ENCODE results near the gene CD52. TPM values are rescaled to one million over a fixed set of nuclear protein-coding genes. Genes with fewer than 3 reads are reported as not detected.

CD52 gene
- total RNA-seq, 1 donor from 2014 or later: not detected

DNA sequence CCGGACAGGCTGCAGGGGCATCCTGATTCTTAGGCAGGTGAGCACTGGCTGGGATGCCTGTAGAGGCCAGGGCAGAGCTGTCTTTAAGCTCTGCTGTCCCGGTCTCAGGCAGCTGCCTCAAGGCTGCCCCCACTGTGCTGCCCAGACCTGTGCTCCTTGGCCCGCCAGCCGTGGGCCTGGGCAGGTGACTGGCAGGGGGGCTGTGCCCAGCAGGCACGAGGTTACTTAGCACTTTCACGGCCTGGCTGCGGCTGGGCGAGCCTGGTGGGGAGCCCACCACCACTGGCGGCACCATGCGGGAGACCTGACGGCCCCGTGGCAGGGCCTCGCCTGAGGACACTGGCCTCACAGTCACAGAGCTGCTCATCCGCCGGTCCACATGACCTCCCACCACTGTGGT lies 28.0 kb downstream of the CD52 start:
- H3K4me1 ChIP-seq (ENCODE audit: control insufficient read depth in 3 of 3, insufficient read depth in 3 of 3, low read length in 3 of 3): no peaks in the 10 kb centered on the region
- no peaks in the 10 kb centered on the region for H3K9me3 ChIP-seq (ENCODE audit: control insufficient read depth in 3 of 3, low read length in 3 of 3)
- peaks cover 0 to 4% (median 3%) of the 10 kb centered on the region in 3 donors for H3K27me3 ChIP-seq (ENCODE audit: control insufficient read depth in 3 of 3, insufficient read depth in 3 of 3, low read length in 3 of 3)

DNA sequence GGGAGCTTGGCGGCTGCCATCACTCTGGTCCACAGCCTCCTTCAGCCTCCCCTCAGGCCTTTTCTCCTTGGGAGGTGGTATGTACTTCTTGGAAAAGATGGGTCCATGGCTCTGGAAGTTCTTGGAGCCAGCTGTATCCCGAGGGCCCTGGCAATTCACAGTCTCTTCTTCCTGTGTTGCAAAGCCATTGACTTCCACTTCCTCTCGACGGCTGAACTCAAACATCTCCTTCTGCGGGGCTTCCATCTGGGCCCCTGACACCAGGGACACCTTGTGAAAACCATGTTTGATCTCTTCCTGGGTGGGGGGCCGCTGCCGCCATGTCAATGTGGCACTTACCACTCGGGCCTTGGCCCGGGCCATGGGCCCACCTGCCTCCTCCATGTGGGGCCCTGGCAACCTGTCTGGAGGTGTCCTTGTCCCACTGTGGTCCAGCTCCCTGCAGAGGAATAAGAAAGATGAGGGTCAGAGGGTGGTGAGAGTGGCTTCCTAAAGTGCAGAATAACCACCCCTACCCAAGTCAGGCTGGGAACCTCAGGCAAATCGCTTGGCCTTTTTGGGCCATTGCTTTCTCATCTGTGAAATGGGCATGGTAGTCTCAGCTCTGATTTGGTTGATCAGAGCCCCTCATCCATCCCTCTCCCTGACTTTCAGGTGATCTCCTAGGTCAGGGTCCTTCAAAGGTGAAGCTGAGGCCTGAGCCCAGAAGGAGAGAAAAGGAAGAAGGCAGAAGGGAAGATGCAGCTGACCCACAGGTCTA lies 28.7 kb downstream of the CD52 start:
- H3K4me3 ChIP-seq (ENCODE audit: low read length in 3 of 3): no peak overlapping the region
- H3K4me1 ChIP-seq (ENCODE audit: control insufficient read depth in 3 of 3, insufficient read depth in 3 of 3, low read length in 3 of 3): no peaks in the 10 kb centered on the region
- H3K9ac ChIP-seq (ENCODE audit: low read depth in 1 of 3, low read length in 3 of 3): no peak overlapping the region
- no peaks in the 10 kb centered on the region for H3K36me3 ChIP-seq (ENCODE audit: control insufficient read depth in 3 of 3, insufficient read depth in 3 of 3, low read length in 3 of 3)
- no peaks in the 10 kb centered on the region for H3K9me3 ChIP-seq (ENCODE audit: control insufficient read depth in 3 of 3, low read length in 3 of 3)
- no peak overlapping the region for H3K27ac ChIP-seq (ENCODE audit: low read depth, low read length)
- H3K27me3 ChIP-seq (ENCODE audit: control insufficient read depth in 3 of 3, insufficient read depth in 3 of 3, low read length in 3 of 3): peaks cover 0 to 4% (median 3%) of the 10 kb centered on the region in 3 donors

More for the DNA sequence above, 28.0 kb downstream of the CD52 start:
- no peak overlapping the region for H3K9ac ChIP-seq (ENCODE audit: low read depth in 1 of 3, low read length in 3 of 3)
- H3K36me3 ChIP-seq (ENCODE audit: control insufficient read depth in 3 of 3, insufficient read depth in 3 of 3, low read length in 3 of 3): no peaks in the 10 kb centered on the region
- no peak overlapping the region for H3K4me3 ChIP-seq (ENCODE audit: low read length in 3 of 3)
- H3K27ac ChIP-seq (ENCODE audit: low read depth, low read length): no peak overlapping the region

DNA sequence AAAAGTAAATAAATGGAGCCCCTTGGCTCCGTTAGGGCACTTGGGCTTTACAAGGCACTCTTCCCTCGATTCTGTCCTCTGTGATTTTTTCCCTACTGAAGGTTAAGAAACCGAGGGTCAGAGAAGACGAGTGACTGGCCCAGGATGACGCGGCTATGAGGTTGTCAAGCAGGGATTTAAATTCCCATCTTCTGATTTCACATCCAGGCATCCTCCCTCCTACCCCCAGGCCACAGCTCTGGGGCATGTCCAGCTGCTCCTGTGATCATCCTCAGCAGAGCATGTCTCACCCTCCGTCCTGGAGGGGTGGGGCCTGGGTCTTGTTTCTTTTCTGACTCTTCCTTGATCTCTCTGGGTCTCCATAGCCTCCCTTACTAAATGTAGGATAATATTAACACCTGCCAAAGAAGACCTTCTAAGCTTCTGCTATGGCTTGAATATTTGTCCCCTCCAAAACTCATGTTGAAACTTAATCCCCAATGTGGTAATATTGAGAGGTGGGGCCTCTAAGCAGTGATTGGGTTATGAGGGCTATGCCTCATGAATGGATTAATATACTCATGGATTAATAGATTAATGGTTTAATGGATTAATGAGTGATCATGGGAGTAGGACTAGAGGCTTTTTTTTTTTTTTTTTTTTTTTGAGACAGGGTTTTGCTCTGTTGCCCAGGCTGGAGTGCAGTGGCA lies 31.6 kb downstream of the CD52 start:
- Histone ChIP-seq H3K4me3 (ENCODE audit: low read length in 3 of 3) (no peak overlapping the region), H3K4me1 (ENCODE audit: control insufficient read depth in 3 of 3, insufficient read depth in 3 of 3, low read length in 3 of 3) (no peaks in the 10 kb centered on the region), H3K27me3 (ENCODE audit: control insufficient read depth in 3 of 3, insufficient read depth in 3 of 3, low read length in 3 of 3) (peaks cover 0 to 4% (median 0%) of the 10 kb centered on the region in 3 donors), H3K9ac (ENCODE audit: low read depth in 1 of 3, low read length in 3 of 3) (no peak overlapping the region), H3K27ac (ENCODE audit: low read depth, low read length) (no peak overlapping the region), H3K9me3 (ENCODE audit: control insufficient read depth in 3 of 3, low read length in 3 of 3) (no peaks in the 10 kb centered on the region), H3K36me3 (ENCODE audit: control insufficient read depth in 3 of 3, insufficient read depth in 3 of 3, low read length in 3 of 3) (no peaks in the 10 kb centered on the region)

DNA sequence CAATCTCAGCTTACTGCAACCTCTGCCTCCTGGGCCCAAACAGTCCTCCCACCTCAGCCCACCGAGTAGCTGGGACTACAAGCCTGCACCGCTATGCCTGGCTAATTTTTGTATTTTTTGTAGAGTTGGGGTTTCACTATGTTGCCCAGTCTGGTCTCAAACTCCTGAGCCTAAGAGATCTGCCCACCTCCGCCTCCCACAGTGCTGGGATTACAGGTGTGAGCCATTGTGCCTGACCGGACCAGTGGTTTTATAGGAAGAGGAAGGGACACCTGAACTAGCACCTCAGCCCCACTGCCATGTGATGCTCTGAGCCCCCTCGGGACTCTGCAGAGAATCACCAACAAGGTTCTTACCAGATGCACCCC lies 32.1 kb downstream of the CD52 start:
- Histone ChIP-seq H3K9ac (ENCODE audit: low read depth in 1 of 3, low read length in 3 of 3) (no peak overlapping the region), H3K27me3 (ENCODE audit: control insufficient read depth in 3 of 3, insufficient read depth in 3 of 3, low read length in 3 of 3) (peaks cover 0 to 9% (median 0%) of the 10 kb centered on the region in 3 donors), H3K27ac (ENCODE audit: low read depth, low read length) (no peak overlapping the region), H3K36me3 (ENCODE audit: control insufficient read depth in 3 of 3, insufficient read depth in 3 of 3, low read length in 3 of 3) (no peaks in the 10 kb centered on the region), H3K4me1 (ENCODE audit: control insufficient read depth in 3 of 3, insufficient read depth in 3 of 3, low read length in 3 of 3) (no peaks in the 10 kb centered on the region), H3K4me3 (ENCODE audit: low read length in 3 of 3) (no peak overlapping the region), H3K9me3 (ENCODE audit: control insufficient read depth in 3 of 3, low read length in 3 of 3) (no peaks in the 10 kb centered on the region)

DNA sequence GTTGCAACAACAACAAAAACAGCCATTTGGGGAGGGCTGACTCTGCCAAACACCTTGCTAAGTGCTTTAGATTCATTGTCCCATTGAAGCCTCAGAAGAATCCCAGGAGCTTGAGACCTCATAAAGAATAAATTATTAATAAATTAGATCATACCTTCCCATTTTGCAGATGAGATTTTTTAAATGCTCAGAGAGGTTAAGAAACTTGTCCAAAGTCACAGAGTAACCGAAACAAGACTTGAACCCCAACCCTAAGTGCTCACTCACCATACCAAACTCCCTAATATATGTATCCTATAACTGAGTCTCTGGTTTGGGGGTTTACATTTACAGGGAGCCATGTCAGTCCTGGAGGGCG lies 32.6 kb downstream of the CD52 start:
- H3K4me1 ChIP-seq (ENCODE audit: control insufficient read depth in 3 of 3, insufficient read depth in 3 of 3, low read length in 3 of 3): no peaks in the 10 kb centered on the region
- H3K36me3 ChIP-seq (ENCODE audit: control insufficient read depth in 3 of 3, insufficient read depth in 3 of 3, low read length in 3 of 3): no peaks in the 10 kb centered on the region
- peaks cover 0 to 14% (median 0%) of the 10 kb centered on the region in 3 donors for H3K27me3 ChIP-seq (ENCODE audit: control insufficient read depth in 3 of 3, insufficient read depth in 3 of 3, low read length in 3 of 3)
- H3K27ac ChIP-seq (ENCODE audit: low read depth, low read length): no peak overlapping the region
- H3K9ac ChIP-seq (ENCODE audit: low read depth in 1 of 3, low read length in 3 of 3): no peak overlapping the region
- no peaks in the 10 kb centered on the region for H3K9me3 ChIP-seq (ENCODE audit: control insufficient read depth in 3 of 3, low read length in 3 of 3)
- no peak overlapping the region for H3K4me3 ChIP-seq (ENCODE audit: low read length in 3 of 3)

DNA sequence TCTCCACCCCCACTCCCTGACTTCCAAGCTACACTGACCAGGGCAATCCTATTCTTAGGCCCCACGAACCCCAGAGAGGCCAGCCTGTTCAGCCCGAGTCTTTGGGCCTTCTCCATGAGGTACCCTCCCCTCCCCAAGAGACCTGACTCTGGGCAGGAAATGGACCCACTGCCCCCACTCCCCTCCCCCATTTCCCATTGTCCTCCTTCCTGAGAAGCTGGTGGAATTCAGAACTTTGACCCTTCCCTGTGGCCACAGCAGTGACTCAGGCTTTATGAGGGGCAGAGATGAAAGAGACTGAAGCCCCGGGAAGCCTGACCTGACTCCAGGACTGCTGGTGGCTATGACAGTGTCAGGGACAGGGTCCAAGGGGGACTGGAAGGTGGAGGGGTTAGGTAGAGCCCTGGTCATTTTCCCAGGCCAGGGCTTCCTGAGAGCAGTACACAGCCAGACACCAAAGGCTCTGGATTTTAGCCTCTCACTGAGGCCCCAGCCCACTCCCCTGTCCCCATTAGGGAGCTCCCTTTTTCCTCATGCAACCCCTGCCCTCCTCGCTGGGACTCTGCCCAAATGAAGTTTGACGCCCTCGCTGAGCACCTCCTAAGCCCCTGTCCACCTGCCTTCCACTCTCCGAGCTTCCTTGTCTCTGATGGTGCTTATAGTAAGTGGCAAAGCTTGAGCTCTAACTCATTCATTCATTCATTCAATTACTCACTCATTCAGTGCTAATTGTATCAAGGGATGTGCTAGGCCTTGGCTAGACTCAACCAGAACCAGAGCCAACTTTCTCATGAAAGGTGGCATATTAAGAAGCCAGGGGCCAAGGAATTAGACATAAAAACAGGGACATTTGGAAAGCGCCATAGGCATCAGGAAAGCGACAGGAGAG lies 33.2 kb downstream of the CD52 start:
- no peak overlapping the region for H3K9ac ChIP-seq (ENCODE audit: low read depth in 1 of 3, low read length in 3 of 3)
- H3K4me1 ChIP-seq (ENCODE audit: control insufficient read depth in 3 of 3, insufficient read depth in 3 of 3, low read length in 3 of 3): no peaks in the 10 kb centered on the region
- no peaks in the 10 kb centered on the region for H3K36me3 ChIP-seq (ENCODE audit: control insufficient read depth in 3 of 3, insufficient read depth in 3 of 3, low read length in 3 of 3)
- H3K27ac ChIP-seq (ENCODE audit: low read depth, low read length): no peak overlapping the region
- no peak overlapping the region for H3K4me3 ChIP-seq (ENCODE audit: low read length in 3 of 3)
- peaks cover 4 to 20% (median 5%) of the 10 kb centered on the region in 3 donors for H3K27me3 ChIP-seq (ENCODE audit: control insufficient read depth in 3 of 3, insufficient read depth in 3 of 3, low read length in 3 of 3)
- no peaks in the 10 kb centered on the region for H3K9me3 ChIP-seq (ENCODE audit: control insufficient read depth in 3 of 3, low read length in 3 of 3)

DNA sequence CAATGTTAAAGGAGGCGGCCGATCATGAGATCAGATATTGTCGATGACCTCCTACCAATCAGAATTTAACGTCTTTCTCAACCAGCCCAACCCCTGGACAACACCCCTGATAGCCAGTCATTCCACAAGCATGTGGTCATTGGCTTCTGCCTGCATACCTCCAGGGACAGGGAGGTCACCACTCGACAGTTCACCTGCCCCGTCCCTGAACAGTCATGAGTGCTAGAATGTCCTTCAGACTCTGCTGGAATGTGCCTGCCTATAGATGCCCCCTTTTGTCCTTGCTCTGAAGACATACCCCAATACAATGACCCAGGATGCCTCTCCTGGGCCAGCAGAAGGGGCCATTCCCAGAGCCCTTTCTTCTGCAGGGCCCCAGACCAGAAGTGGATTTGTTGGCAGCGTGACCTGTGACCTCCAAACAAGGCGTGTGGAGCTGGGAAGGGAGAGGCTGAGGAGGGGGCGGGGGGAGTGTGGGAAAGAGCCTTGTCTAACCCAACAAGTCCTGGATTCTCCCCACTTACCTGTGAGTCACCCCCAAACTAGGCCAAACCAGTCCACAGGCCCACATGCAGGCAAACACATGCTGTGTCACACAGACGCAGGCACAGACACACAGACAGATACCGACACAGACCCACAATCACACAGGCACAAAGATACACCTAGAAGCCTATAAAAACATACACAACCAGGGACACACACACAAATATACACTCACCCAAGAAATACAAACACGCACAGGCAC lies 34.0 kb downstream of the CD52 start:
- Histone ChIP-seq H3K36me3 (ENCODE audit: control insufficient read depth in 3 of 3, insufficient read depth in 3 of 3, low read length in 3 of 3) (no peaks in the 10 kb centered on the region), H3K9ac (ENCODE audit: low read depth in 1 of 3, low read length in 3 of 3) (no peak overlapping the region), H3K4me1 (ENCODE audit: control insufficient read depth in 3 of 3, insufficient read depth in 3 of 3, low read length in 3 of 3) (no peaks in the 10 kb centered on the region), H3K27me3 (ENCODE audit: control insufficient read depth in 3 of 3, insufficient read depth in 3 of 3, low read length in 3 of 3) (peaks cover 12 to 27% (median 13%) of the 10 kb centered on the region in 3 donors), H3K27ac (ENCODE audit: low read depth, low read length) (no peak overlapping the region), H3K4me3 (ENCODE audit: low read length in 3 of 3) (no peak overlapping the region), H3K9me3 (ENCODE audit: control insufficient read depth in 3 of 3, low read length in 3 of 3) (no peaks in the 10 kb centered on the region)

DNA sequence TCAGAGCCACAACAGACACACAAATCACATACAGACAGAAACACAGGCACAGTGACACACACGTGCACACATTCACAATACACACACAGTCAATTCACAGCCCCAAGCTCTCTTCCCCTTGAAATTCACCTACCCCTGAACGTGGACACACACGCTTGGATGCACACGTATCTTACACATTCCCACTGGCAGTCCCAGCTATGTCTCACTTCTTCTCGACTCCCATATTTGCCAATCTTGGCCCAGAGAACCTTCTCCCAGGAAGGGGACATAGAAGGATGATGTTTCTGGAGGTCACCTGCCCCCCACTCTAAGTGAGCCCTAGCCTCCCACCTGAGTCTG lies 34.6 kb downstream of the CD52 start:
- H3K9me3 ChIP-seq (ENCODE audit: control insufficient read depth in 3 of 3, low read length in 3 of 3): no peaks in the 10 kb centered on the region
- no peaks in the 10 kb centered on the region for H3K36me3 ChIP-seq (ENCODE audit: control insufficient read depth in 3 of 3, insufficient read depth in 3 of 3, low read length in 3 of 3)
- peaks cover 12 to 29% (median 13%) of the 10 kb centered on the region in 3 donors for H3K27me3 ChIP-seq (ENCODE audit: control insufficient read depth in 3 of 3, insufficient read depth in 3 of 3, low read length in 3 of 3)
- no peaks in the 10 kb centered on the region for H3K4me1 ChIP-seq (ENCODE audit: control insufficient read depth in 3 of 3, insufficient read depth in 3 of 3, low read length in 3 of 3)
- H3K9ac ChIP-seq (ENCODE audit: low read depth in 1 of 3, low read length in 3 of 3): no peak overlapping the region
- H3K27ac ChIP-seq (ENCODE audit: low read depth, low read length): no peak overlapping the region
- H3K4me3 ChIP-seq (ENCODE audit: low read length in 3 of 3): no peak overlapping the region

DNA sequence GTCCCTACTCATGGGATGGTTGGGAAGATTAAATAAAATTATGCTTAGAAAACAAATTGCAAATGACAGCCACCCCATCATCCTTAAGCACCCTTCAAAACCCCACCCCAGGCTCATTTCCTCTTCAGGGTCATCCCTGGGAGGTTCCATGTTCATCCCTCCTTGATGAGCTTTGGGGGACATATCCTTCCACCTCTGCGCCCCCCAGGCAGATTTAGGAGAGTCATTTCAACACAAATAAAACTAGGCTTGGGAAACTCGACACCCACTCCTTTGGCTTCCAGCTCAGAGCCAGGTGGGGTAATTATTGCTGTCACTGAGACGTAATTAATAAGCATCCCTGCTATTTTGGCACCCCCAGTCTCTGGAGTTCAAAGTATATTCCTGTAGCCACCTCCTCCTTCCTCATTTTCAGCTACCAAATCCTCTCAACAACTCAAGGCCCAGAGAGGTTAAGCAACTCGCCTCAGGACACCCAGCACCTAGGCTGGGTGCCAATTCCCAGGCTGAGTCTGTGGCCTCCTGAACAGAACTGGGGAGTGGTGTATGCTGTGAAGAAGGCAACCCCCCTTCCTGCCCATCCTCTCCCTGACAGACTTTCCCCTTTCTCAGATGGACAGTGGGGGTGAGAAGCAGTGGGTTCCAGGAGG lies 35.6 kb downstream of the CD52 start:
- H3K9ac ChIP-seq (ENCODE audit: low read depth in 1 of 3, low read length in 3 of 3): no peak overlapping the region
- H3K36me3 ChIP-seq (ENCODE audit: control insufficient read depth in 3 of 3, insufficient read depth in 3 of 3, low read length in 3 of 3): no peaks in the 10 kb centered on the region
- H3K27me3 ChIP-seq (ENCODE audit: control insufficient read depth in 3 of 3, insufficient read depth in 3 of 3, low read length in 3 of 3): peaks cover 13 to 31% (median 14%) of the 10 kb centered on the region in 3 donors
- no peaks in the 10 kb centered on the region for H3K9me3 ChIP-seq (ENCODE audit: control insufficient read depth in 3 of 3, low read length in 3 of 3)
- H3K27ac ChIP-seq (ENCODE audit: low read depth, low read length): no peak overlapping the region
- H3K4me3 ChIP-seq (ENCODE audit: low read length in 3 of 3): no peak overlapping the region
- H3K4me1 ChIP-seq (ENCODE audit: control insufficient read depth in 3 of 3, insufficient read depth in 3 of 3, low read length in 3 of 3): no peaks in the 10 kb centered on the region
